ENCODE measurements around the gene ZNF451.
"Not testable (repeated sequence)": the region's sequence is repeated elsewhere in the genome, so short reads cannot be mapped to it uniquely, and the experiment has no call there.

DNA sequence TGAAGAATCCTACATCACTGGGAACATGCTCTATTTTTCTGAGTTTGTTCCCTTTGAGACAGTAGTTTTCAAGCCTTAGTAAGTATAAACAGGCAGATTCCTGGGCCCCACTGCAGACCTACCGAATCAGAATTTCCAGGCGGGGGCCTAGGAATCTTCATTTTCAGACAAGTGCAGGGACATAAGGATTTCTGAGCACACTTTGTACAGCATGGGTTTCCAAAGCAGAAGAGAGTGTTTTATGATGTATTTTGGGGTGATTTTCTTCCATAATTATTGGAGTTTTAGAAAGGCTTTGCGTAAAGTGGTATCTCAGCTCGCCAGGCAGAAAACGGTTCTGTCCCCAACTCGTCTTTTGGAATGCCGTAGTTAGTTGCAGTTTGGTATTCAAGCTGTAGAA is 1.4 kb downstream of the ZNF451 start:
- not testable (repeated sequence) for TF ChIP-seq POLR2AphosphoS5 (IDR thresholded peaks at IDR 0.05; ENCODE audit: borderline replicate concordance, low read depth, low read length); EZH2 (IDR thresholded peaks at IDR 0.05); FOXP2 (optimal IDR thresholded peaks at IDR 0.05; ENCODE audit: control extremely low read depth, extremely low read length, insufficient read depth)
